ENCODE results near the gene SLC22A12. TPM values are rescaled to one million over a fixed set of nuclear protein-coding genes. Genes with fewer than 3 reads are reported as not detected.

SLC22A12 gene
- total RNA-seq, 1 donor from 2014 or later: not detected

GRCh38 chr11:64639885-64640284 lies 48.9 kb downstream of the SLC22A12 start:
- H3K4me1 ChIP-seq: no peaks in the 10 kb centered on the region
- H3K36me3 ChIP-seq: no peaks in the 10 kb centered on the region
- no peak for DNase-seq
- ATAC-seq: no peak
- no peak overlapping the region for H3K4me3 ChIP-seq
- no peak overlapping the region for H3K27ac ChIP-seq
- no peak for TF ChIP-seq CTCF (IDR thresholded peaks at IDR 0.05)
- intact Hi-C loops (cut with DNase I): no loop called here
- peaks cover 86% of the 10 kb centered on the region for H3K27me3 ChIP-seq (ENCODE audit: low read depth)
- H3K9me3 ChIP-seq: no peaks in the 10 kb centered on the region

DNA sequence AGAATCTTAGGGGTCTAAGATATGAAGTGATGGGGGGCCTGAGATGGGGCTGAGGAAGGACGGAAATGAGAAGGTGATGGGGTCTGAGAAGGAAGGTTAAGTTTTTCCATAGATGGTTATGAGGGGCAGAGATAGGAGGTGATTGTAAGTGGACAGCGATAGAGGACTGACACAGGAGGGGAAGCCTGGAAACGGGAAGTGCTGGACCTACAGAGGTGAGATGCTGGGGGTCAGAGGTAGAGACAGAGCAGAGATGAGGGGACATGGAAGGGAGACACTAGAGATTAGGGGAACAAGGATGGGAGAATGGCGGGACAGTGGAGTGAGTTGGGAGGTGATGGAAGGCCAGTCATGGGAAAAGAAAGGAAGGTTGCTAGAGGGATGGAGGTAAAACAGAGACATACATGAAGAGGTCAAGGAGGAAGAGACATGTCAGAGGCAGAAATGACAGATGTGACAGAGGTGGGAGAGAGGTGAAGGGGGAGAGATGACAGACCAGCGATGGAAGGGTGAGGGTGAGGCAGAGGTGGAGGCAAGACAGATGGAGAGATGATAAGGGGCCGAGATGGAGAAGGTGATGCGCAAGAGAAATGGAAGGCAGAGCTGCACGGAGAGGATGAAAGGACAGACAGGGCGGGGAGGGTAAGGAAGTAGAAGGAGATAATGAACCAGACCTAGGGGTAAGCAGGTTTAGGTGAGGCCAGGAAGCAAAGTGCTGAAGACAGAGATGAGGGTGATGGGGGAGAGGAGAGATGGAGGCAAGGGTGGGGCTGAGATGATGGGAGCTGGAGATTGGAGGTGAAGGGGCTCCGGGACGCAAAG lies 50.8 kb downstream of the SLC22A12 start:
- H3K27me3 ChIP-seq (ENCODE audit: low read depth): peaks cover 76% of the 10 kb centered on the region
- H3K36me3 ChIP-seq: no peaks in the 10 kb centered on the region
- H3K9me3 ChIP-seq: no peaks in the 10 kb centered on the region
- no peak overlapping the region for H3K4me3 ChIP-seq
- DNase-seq (no peak), ATAC-seq (no peak)
- no peak for TF ChIP-seq CTCF (IDR thresholded peaks at IDR 0.05)
- H3K4me1 ChIP-seq: no peaks in the 10 kb centered on the region
- H3K27ac ChIP-seq: no peak overlapping the region
- intact Hi-C loops (cut with DNase I): no loop called here

- Histone ChIP-seq H3K27me3 (ENCODE audit: low read depth) (peaks cover 71% of the 10 kb centered on the region), H3K36me3 (no peaks in the 10 kb centered on the region), H3K27ac (no peak overlapping the region), H3K4me1 (no peaks in the 10 kb centered on the region), H3K9me3 (no peaks in the 10 kb centered on the region), H3K4me3 (no peak overlapping the region)
- TF ChIP-seq CTCF (IDR thresholded peaks at IDR 0.05): no peak
- DNase-seq: no peak
- intact Hi-C loops (cut with DNase I): no loop called here
- no peak for ATAC-seq
Observed at GRCh38 chr11:64642418-64642735, 51.4 kb downstream of the SLC22A12 start.

GRCh38 chr11:64642871-64643255 lies 51.8 kb downstream of the SLC22A12 start:
- DNase-seq (no peak), ATAC-seq (no peak)
- no peaks in the 10 kb centered on the region for H3K36me3 ChIP-seq
- peaks cover 66% of the 10 kb centered on the region for H3K27me3 ChIP-seq (ENCODE audit: low read depth)
- no peaks in the 10 kb centered on the region for H3K9me3 ChIP-seq
- intact Hi-C loops (cut with DNase I): no loop called here
- no peak for TF ChIP-seq CTCF (IDR thresholded peaks at IDR 0.05)
- peak overlapping the region; percentile 17 for H3K4me3 ChIP-seq
- no peak overlapping the region for H3K27ac ChIP-seq
- H3K4me1 ChIP-seq: no peaks in the 10 kb centered on the region

DNA sequence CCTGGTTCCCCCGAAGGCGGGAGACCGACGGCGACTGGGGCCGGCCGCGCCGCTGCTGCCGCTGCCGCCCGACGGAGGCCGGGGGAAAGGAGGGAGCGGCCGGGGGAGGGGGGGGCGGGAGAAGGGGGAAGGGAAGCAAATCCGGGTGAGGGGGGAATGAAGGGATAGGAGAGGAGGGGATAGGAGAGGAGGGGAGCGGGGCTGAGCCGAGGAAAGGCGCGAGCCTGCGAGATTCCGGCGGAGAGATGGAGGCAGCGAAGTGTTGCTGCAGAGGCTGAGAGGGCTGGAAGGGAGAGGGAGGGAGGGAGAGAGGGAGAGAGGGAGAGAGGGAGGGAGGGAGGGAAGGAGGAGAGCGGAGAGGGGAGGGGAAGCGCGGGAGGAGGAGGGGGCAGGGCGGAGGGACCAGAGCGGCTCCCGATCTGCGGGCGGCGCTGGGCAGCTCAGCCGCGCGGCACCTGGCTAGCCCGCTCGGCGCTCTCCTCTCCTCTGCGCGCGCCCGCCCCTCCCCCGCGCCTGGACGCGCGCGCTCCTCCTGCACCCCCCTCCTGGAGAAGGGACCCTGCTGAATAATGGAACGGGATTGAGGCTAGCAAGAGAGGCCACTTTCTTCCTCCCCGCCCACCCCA lies 52.3 kb downstream of the SLC22A12 start:
- H3K4me3 ChIP-seq: peak overlapping the region; percentile 17
- no peaks in the 10 kb centered on the region for H3K4me1 ChIP-seq
- DNase-seq: no peak
- no peaks in the 10 kb centered on the region for H3K36me3 ChIP-seq
- TF ChIP-seq CTCF (IDR thresholded peaks at IDR 0.05): no peak
- no peak overlapping the region for H3K27ac ChIP-seq
- H3K27me3 ChIP-seq (ENCODE audit: low read depth): peaks cover 61% of the 10 kb centered on the region
- intact Hi-C loops (cut with DNase I): no loop called here
- no peak for ATAC-seq
- H3K9me3 ChIP-seq: no peaks in the 10 kb centered on the region
